GM12878 (cell line): ENCODE data around the gene TIPARP. TPM values are rescaled to one million over a fixed set of nuclear protein-coding genes. Genes with fewer than 3 reads are reported as not detected.

Experiments
- ATAC-seq: fragments of 200-7000 bp; cut with Tn5 transposase; 3 replicates; pipeline ENCODE4 v1.9.1; 2020; ENCODE audit warnings: mild to moderate bottlenecking, moderate library complexity
- BruUV-seq: library from RNA; stranded (reverse); fragments of 400-500 nt; replicated peaks from 2 replicates; lab custom pipeline; 2021; lab: Mats Ljungman, UMichigan
- CTCF ChIA-PET: fragments of 300-600 bp; sonication (Branson Sonifier 250); formaldehyde crosslinking; extraction: SDS; loops from one replicate; lab custom pipeline; 2021; ENCODE audit warnings: inconsistent platforms; lab: Yijun Ruan, JAX
- POLR2A ChIA-PET: fragments of 350-600 bp; formaldehyde crosslinking; extraction: SDS; loops from one replicate; lab custom pipeline; 2021; ENCODE audit warnings: inconsistent platforms; lab: Charles Lee
- RAD21 ChIA-PET: fragments of 300-600 bp; sonication (Branson Sonifier 250); formaldehyde crosslinking; loops from one replicate; lab custom pipeline; 2023; ENCODE audit warnings: antibody characterized with exemption; ENCODE audit not compliant: unreplicated experiment; lab: Charles Lee
- SMC1A ChIA-PET: fragments of 300-600 bp; sonication (Branson Sonifier 250); formaldehyde crosslinking; loops from one replicate; lab custom pipeline; 2023; ENCODE audit not compliant: unreplicated experiment, uncharacterized antibody; lab: Charles Lee
- DNase-seq: peaks from one replicate; pipeline ENCODE4 v3.0.0-alpha.2; 2011; ENCODE audit warnings: low read depth, low spot score
- FAIRE-seq: peaks from 3 replicates; lab custom pipeline; 2011; peaks lifted over from hg19 to GRCh38; lab: Jason Lieb, UNC
- H2AFZ ChIP-seq: 2 replicates; pipeline ENCODE4 v1.6.0; 2011; ENCODE audit warnings: low read depth, low read length, control low read depth; ENCODE audit not compliant: control insufficient read depth
- H3K27ac ChIP-seq: 2 replicates; pipeline ENCODE4 v1.5.1; 2011; ENCODE audit warnings: control low read depth; ENCODE audit not compliant: control insufficient read depth, insufficient read depth
- H3K27me3 ChIP-seq, 2 experiments: replicated peaks in 1 of 2; 2 replicates each; pipeline versions ENCODE4 v1.6.0 to v1.6.1; 2011; ENCODE audit warnings: low read length in 1 of 2; ENCODE audit not compliant: control insufficient read depth in 2 of 2, insufficient read depth in 2 of 2
- H3K36me3 ChIP-seq, 2 experiments: 2 replicates each; pipeline ENCODE4 v1.5.1; 2011; ENCODE audit warnings: low read length in 1 of 2; ENCODE audit not compliant: control insufficient read depth in 2 of 2, insufficient read depth in 2 of 2
- H3K4me1 ChIP-seq: 2 replicates; pipeline ENCODE4 v1.6.1; 2011; ENCODE audit warnings: mild to moderate bottlenecking, low read length, moderate library complexity, mixed read lengths; ENCODE audit not compliant: control insufficient read depth, insufficient read depth
- H3K4me2 ChIP-seq: 2 replicates; pipeline ENCODE4 v1.6.0; 2011; ENCODE audit warnings: control low read depth; ENCODE audit not compliant: control insufficient read depth, insufficient read depth
- H3K4me3 ChIP-seq: fragments of 200-600 bp; sonication (generic); 2 replicates; pipeline ENCODE4 v1.5.1; 2016
- H3K79me2 ChIP-seq: 2 replicates; pipeline ENCODE4 v1.6.0; 2011; ENCODE audit warnings: low read length; ENCODE audit not compliant: control insufficient read depth, insufficient read depth
- H3K9ac ChIP-seq: 2 replicates; pipeline ENCODE4 v1.8.0; 2011; ENCODE audit warnings: low read length, control low read depth, mixed read lengths; ENCODE audit not compliant: control insufficient read depth, insufficient read depth
- H3K9me3 ChIP-seq: replicated peaks from 3 replicates; pipeline ENCODE4 v1.5.1; 2011; ENCODE audit warnings: mild to moderate bottlenecking, low read length; ENCODE audit not compliant: control insufficient read depth, insufficient read depth
- H4K20me1 ChIP-seq: 2 replicates; pipeline ENCODE4 v1.6.0; 2011; ENCODE audit not compliant: control insufficient read depth, insufficient read depth
- BCL11A ChIP-seq: IDR thresholded peaks from 2 replicates; pipeline ENCODE4 v1.6.1; 2011; ENCODE audit warnings: low read depth, low read length
- IKZF1 ChIP-seq: fragments of 450-650 bp; conservative IDR thresholded peaks from 2 replicates; pipeline ENCODE4 v1.6.1; 2017; ENCODE audit warnings: antibody characterized with exemption, mild to moderate bottlenecking
- LARP7 ChIP-seq: fragments of 450-650 bp; IDR thresholded peaks from 2 replicates; pipeline ENCODE4 v1.6.1; 2017; ENCODE audit warnings: mild to moderate bottlenecking
- MTA2 ChIP-seq: fragments of 450-650 bp; IDR thresholded peaks from 2 replicates; pipeline ENCODE4 v1.6.1; 2016; ENCODE audit warnings: low read depth, mild to moderate bottlenecking, moderate library complexity
- RBBP5 ChIP-seq: fragments of 200-600 bp; sonication (generic); conservative IDR thresholded peaks from 2 replicates; pipeline ENCODE4 v1.6.1; 2016
- YBX1 ChIP-seq: fragments of 450-650 bp; IDR thresholded peaks from 2 replicates; pipeline ENCODE4 v1.6.1; 2016; ENCODE audit warnings: antibody characterized with exemption
- YY1 ChIP-seq: IDR thresholded peaks from 2 replicates; pipeline ENCODE4 v1.6.1; 2011; ENCODE audit warnings: low read depth, mild to moderate bottlenecking, low read length
- ZNF274 ChIP-seq: IDR thresholded peaks from one replicate; pipeline ENCODE4 v1.8.0; 2011; ENCODE audit not compliant: insufficient read length, insufficient read depth
- in situ Hi-C: fragments of 300-500 bp; cut with MboI; formaldehyde crosslinking; loops from 9 replicates; pipeline ENCODE4 v1.14.3; 2018; ENCODE audit warnings: mixed read lengths
- intact Hi-C: fragments of 100-400 bp; cut with micrococcal nuclease; formaldehyde crosslinking; loops from one replicate; pipeline ENCODE4 v1.14.2; 2022; ENCODE audit not compliant: unreplicated experiment
- polyA plus RNA-seq, 11 experiments: library from polyadenylated mRNA; depleted of rRNA in 4 of 11; unstranded in 6 of 11; stranded (reverse) in 5 of 11; fragments of >200 nt; fragmentation: Nextera tagmentation in 4 of 11; fragmentation: Illumina TruSeq in 1 of 11; extraction: Ambion mirVana in 4 of 11; extraction: Trizol in 1 of 11; gene quantifications; 1 replicate in 1 of 11; 2 replicates in 10 of 11; pipeline versions ENCODE4 v1.2.1 to v1.2.3, GENCODE V29; 2011 to 2016; ENCODE audit warnings: inconsistent platforms in 2 of 11, missing spikeins in 2 of 11, low read depth in 1 of 11
- total RNA-seq, 4 experiments: library from RNA; depleted of rRNA in 3 of 4; stranded (reverse); fragments of >200 nt in 3 of 4; fragmentation: Illumina TruSeq in 1 of 4; extraction: Trizol in 1 of 4; gene quantifications; 2 replicates each; pipeline versions ENCODE4 v1.2.1 to v1.2.3, GENCODE V29; 2013 to 2021
- TF ChIP-seq, protein P1 (sequence below): IDR thresholded peaks from 2 replicates; pipeline ENCODE4 v1.6.1; 2011; ENCODE audit warnings: low read depth, mild to moderate bottlenecking, low read length, moderate library complexity, borderline replicate concordance; ENCODE audit errors: extremely low read depth
- TF ChIP-seq, protein P2 (sequence below): fragments of 450-650 bp; formaldehyde crosslinking; IDR thresholded peaks from 2 replicates; pipeline ENCODE4 v1.4.0; 2022; ENCODE audit warnings: mild to moderate bottlenecking, moderate library complexity

TIPARP gene
- total and polyA plus RNA-seq, 10 of the 15 experiments (the other 5 are each of a cell fraction or from before 2014, with no cell fraction given): 3.2 to 21.5 (median 12.0) TPM

DNA sequence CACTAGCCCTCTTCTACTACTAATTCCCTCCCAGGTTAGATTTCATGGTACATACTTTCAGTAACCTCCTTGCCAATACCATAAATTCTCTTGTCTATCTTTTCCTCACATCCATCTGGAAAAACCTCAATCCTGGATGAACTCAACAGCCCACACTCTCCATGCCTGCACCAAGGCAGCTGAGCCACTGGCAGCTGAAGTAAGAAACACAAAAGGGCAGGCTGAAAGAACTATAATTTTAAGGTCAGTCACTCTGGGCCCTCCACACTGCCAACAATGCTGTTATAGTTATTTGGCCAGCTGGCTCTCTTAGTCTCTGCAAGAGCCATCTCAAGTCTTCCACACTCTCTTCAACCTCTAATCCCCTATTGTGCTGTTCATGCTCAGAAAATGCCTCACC is 15.1 kb upstream of the TIPARP start:
- DNase-seq (no peak), ATAC-seq (no peak)
- H3K4me3 ChIP-seq: no peak overlapping the region
- in situ Hi-C loops: no loop called here
- BruUV-seq: no TSS peak
- no peak overlapping the region for H3K4me2 ChIP-seq
- TF ChIP-seq RBBP5 (no peak), YBX1 (no peak), YY1 (no peak), ZNF274 (no peak), MTA2 (no peak), IKZF1 (no peak), BCL11A (no peak), LARP7 (no peak)
- TF ChIP-seq, protein P1, sequence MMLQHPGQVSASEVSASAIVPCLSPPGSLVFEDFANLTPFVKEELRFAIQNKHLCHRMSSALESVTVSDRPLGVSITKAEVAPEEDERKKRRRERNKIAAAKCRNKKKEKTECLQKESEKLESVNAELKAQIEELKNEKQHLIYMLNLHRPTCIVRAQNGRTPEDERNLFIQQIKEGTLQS: no peak
- TF ChIP-seq, protein P2, sequence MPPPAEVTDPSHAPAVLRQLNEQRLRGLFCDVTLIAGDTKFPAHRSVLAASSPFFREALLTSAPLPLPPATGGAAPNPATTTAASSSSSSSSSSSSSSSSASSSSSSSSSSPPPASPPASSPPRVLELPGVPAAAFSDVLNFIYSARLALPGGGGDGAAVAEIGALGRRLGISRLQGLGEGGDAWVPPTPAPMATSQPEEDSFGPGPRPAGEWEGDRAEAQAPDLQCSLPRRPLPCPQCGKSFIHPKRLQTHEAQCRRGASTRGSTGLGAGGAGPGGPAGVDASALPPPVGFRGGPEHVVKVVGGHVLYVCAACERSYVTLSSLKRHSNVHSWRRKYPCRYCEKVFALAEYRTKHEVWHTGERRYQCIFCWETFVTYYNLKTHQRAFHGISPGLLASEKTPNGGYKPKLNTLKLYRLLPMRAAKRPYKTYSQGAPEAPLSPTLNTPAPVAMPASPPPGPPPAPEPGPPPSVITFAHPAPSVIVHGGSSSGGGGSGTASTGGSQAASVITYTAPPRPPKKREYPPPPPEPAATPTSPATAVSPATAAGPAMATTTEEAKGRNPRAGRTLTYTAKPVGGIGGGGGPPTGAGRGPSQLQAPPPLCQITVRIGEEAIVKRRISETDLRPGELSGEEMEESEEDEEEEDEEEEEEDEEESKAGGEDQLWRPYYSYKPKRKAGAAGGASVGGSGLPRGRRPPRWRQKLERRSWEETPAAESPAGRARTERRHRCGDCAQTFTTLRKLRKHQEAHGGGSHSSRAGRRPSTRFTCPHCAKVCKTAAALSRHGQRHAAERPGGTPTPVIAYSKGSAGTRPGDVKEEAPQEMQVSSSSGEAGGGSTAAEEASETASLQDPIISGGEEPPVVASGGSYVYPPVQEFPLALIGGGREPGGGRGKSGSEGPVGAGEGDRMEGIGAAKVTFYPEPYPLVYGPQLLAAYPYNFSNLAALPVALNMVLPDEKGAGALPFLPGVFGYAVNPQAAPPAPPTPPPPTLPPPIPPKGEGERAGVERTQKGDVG (CRISPR knock-in tag): no peak
- TF ChIP-seq, all 136 proteins: peak for 0
- Histone ChIP-seq H3K9me3 (no peaks in the 10 kb centered on the region), H2AFZ (no peak overlapping the region), H3K27me3 (no peaks in the 10 kb centered on the region), H3K79me2 (no peaks in the 10 kb centered on the region), H3K9ac (no peak overlapping the region), H3K36me3 (no peaks in the 10 kb centered on the region), H3K27ac (no peak overlapping the region), H4K20me1 (no peaks in the 10 kb centered on the region), H3K4me1 (peaks cover 44% of the 10 kb centered on the region)
- ChIA-PET CTCF (interaction anchor here (1.0 to 1.3 kb wide), 2 partner anchors 11 to 210 kb away, joined by 3 to 5 read pairs; no protein-coding TSS in a partner anchor), RAD21 (no interaction called here), POLR2A (interaction anchor here (1.1 kb wide), 1 partner anchor 12 kb away, joined by 3 read pairs; no protein-coding TSS in a partner anchor), SMC1A (interaction anchor here (0.9 to 1.4 kb wide), 4 partner anchors 8 to 15 kb away, joined by 3 to 4 read pairs (median 4); no protein-coding TSS in a partner anchor)
- no peak for FAIRE-seq
- intact Hi-C loops: no loop called here
